Measurements from ENCODE around the gene RPL34.
"Not testable (repeated sequence)": the region's sequence is repeated elsewhere in the genome, so short reads cannot be mapped to it uniquely, and the experiment has no call there.

RPL34 gene

GRCh38 chr4:108620101-108620932, at the start of gene RPL34:
RPL34 (plus strand) TSS chr4:108620576; CDS start chr4:108621960, 1,384 bp downstream.
- DNase-seq: peak; percentile 82

GRCh38 chr4:108570993-108571569, 49.3 kb upstream of the RPL34 start:
- DNase-seq: no peak

- no peak for DNase-seq
Measured at GRCh38 chr4:108574402-108574801, 46.0 kb upstream of the RPL34 start.

GRCh38 chr4:108581083-108581482, 39.3 kb upstream of the RPL34 start:
- DNase-seq: no peak

GRCh38 chr4:108586778-108587177, 33.6 kb upstream of the RPL34 start:
- no peak for DNase-seq

GRCh38 chr4:108588878-108589277, 31.5 kb upstream of the RPL34 start:
- no peak for DNase-seq

- no peak for DNase-seq
Measured at GRCh38 chr4:108589961-108590360, 30.4 kb upstream of the RPL34 start.

GRCh38 chr4:108590776-108591175, 29.6 kb upstream of the RPL34 start:
- DNase-seq: no peak

- peak; percentile 53 for DNase-seq
Measured at GRCh38 chr4:108592674-108592986, 27.7 kb upstream of the RPL34 start.

GRCh38 chr4:108594296-108594695, 26.1 kb upstream of the RPL34 start:
- not testable (repeated sequence) for DNase-seq

GRCh38 chr4:108596344-108596743, 24.0 kb upstream of the RPL34 start:
- no peak for DNase-seq

- no peak for DNase-seq
Measured at GRCh38 chr4:108601106-108601505, 19.3 kb upstream of the RPL34 start.

GRCh38 chr4:108601532-108601931, 18.8 kb upstream of the RPL34 start:
- DNase-seq: no peak

GRCh38 chr4:108602163-108602562, 18.2 kb upstream of the RPL34 start:
- no peak for DNase-seq

GRCh38 chr4:108607079-108607815, 13.1 kb upstream of the RPL34 start:
- DNase-seq: no peak

- DNase-seq: no peak
Measured at GRCh38 chr4:108611365-108611764, 9.0 kb upstream of the RPL34 start.

- no peak for DNase-seq
Measured at GRCh38 chr4:108612365-108612764, 8.0 kb upstream of the RPL34 start.

GRCh38 chr4:108619372-108620100, 840 bp upstream of the RPL34 start:
- no peak for DNase-seq

- DNase-seq: no peak
Measured at GRCh38 chr4:108620933-108621905, 843 bp downstream of the RPL34 start.

- DNase-seq: no peak
Measured at GRCh38 chr4:108622022-108622421, 1.6 kb downstream of the RPL34 start.

- DNase-seq: no peak
Measured at GRCh38 chr4:108622828-108623227, 2.5 kb downstream of the RPL34 start.

Data from NCI-H748 treated with DMSO at 0.1 percent for 48 hours (cell line).